ENCODE results near the gene ATP5F1B. TPM values are rescaled to one million over a fixed set of nuclear protein-coding genes. Genes with fewer than 3 reads are reported as not detected.

The ATP5F1B gene
- total and polyA plus RNA-seq, 2 donors from 2014 or later, result 568 to 1,584 TPM

GRCh38 chr12:56599797-56600196 is 46.0 kb downstream of the ATP5F1B start:
- Histone ChIP-seq H3K9ac (ENCODE audit: low read length in 3 of 3) (no peak overlapping the region), H3K27me3 (ENCODE audit: control insufficient read depth, insufficient read depth, low read length) (no peaks in the 10 kb centered on the region), H3K27ac (ENCODE audit: low read depth in 2 of 2, low read length in 2 of 2) (no peak overlapping the region), H3K36me3 (ENCODE audit: control insufficient read depth in 2 of 3, insufficient read depth in 3 of 3, low read length in 3 of 3) (peaks cover 24 to 78% (median 56%) of the 10 kb centered on the region in 3 donors), H3K4me3 (ENCODE audit: low read length in 3 of 3) (no peak overlapping the region), H3K9me3 (ENCODE audit: control insufficient read depth in 2 of 3, insufficient read depth in 1 of 3, low read length in 3 of 3) (no peaks in the 10 kb centered on the region), H3K4me1 (ENCODE audit: control insufficient read depth in 2 of 3, insufficient read depth in 2 of 3, low read depth in 1 of 3, low read length in 3 of 3) (no peaks in the 10 kb centered on the region)
- FAIRE-seq (no peak), DNase-seq (no peak)
- no peak for TF ChIP-seq CTCF (IDR thresholded peaks at IDR 0.05; ENCODE audit: borderline replicate concordance, extremely low read depth, insufficient read depth)
- intact Hi-C loops (cut with DNase I), result no loop called here

GRCh38 chr12:56599041-56599440 is 46.7 kb downstream of the ATP5F1B start:
- intact Hi-C loops (cut with DNase I), result no loop called here
- H3K36me3 ChIP-seq (ENCODE audit: control insufficient read depth in 2 of 3, insufficient read depth in 3 of 3, low read length in 3 of 3), result peaks cover 20 to 70% (median 50%) of the 10 kb centered on the region in 3 donors
- no peak for FAIRE-seq

GRCh38 chr12:56596815-56597214 is 49.0 kb downstream of the ATP5F1B start:
- no peak for TF ChIP-seq CTCF (IDR thresholded peaks at IDR 0.05; ENCODE audit: borderline replicate concordance, extremely low read depth, insufficient read depth)
- DNase-seq, result no peak
- H3K27me3 ChIP-seq (ENCODE audit: control insufficient read depth, insufficient read depth, low read length), result no peaks in the 10 kb centered on the region
- H3K9me3 ChIP-seq (ENCODE audit: control insufficient read depth in 2 of 3, insufficient read depth in 1 of 3, low read length in 3 of 3), result no peaks in the 10 kb centered on the region
- intact Hi-C loops (cut with DNase I), result no loop called here
- peaks cover 12 to 51% (median 35%) of the 10 kb centered on the region in 3 donors for H3K36me3 ChIP-seq (ENCODE audit: control insufficient read depth in 2 of 3, insufficient read depth in 3 of 3, low read length in 3 of 3)
- no peak overlapping the region for H3K27ac ChIP-seq (ENCODE audit: low read depth in 2 of 2, low read length in 2 of 2)
- FAIRE-seq, result no peak
- H3K4me3 ChIP-seq (ENCODE audit: low read length in 3 of 3), result no peak overlapping the region
- H3K9ac ChIP-seq (ENCODE audit: low read length in 3 of 3), result no peak overlapping the region
- peaks cover 0 to 2% (median 0%) of the 10 kb centered on the region in 3 donors for H3K4me1 ChIP-seq (ENCODE audit: control insufficient read depth in 2 of 3, insufficient read depth in 2 of 3, low read depth in 1 of 3, low read length in 3 of 3)

More at GRCh38 chr12:56599041-56599440, 46.7 kb downstream of the ATP5F1B start:
- no peak for DNase-seq
- no peak for TF ChIP-seq CTCF (IDR thresholded peaks at IDR 0.05; ENCODE audit: borderline replicate concordance, extremely low read depth, insufficient read depth)
- Histone ChIP-seq H3K27me3 (ENCODE audit: control insufficient read depth, insufficient read depth, low read length) (no peaks in the 10 kb centered on the region), H3K4me3 (ENCODE audit: low read length in 3 of 3) (no peak overlapping the region), H3K27ac (ENCODE audit: low read depth in 2 of 2, low read length in 2 of 2) (no peak overlapping the region), H3K9me3 (ENCODE audit: control insufficient read depth in 2 of 3, insufficient read depth in 1 of 3, low read length in 3 of 3) (no peaks in the 10 kb centered on the region), H3K4me1 (ENCODE audit: control insufficient read depth in 2 of 3, insufficient read depth in 2 of 3, low read depth in 1 of 3, low read length in 3 of 3) (peaks cover 0 to 2% (median 0%) of the 10 kb centered on the region in 3 donors), H3K9ac (ENCODE audit: low read length in 3 of 3) (no peak overlapping the region)

All from kidney (tissue), 14 donors.